ENCODE results near the gene ZNF823.
A peak's percentile ranks its signal among the peaks of the same experiment; 100 is the strongest.
"Not testable (repeated sequence)": the region's sequence is repeated elsewhere in the genome, so short reads cannot be mapped to it uniquely, and the experiment has no call there.

ZNF823 gene

DNA sequence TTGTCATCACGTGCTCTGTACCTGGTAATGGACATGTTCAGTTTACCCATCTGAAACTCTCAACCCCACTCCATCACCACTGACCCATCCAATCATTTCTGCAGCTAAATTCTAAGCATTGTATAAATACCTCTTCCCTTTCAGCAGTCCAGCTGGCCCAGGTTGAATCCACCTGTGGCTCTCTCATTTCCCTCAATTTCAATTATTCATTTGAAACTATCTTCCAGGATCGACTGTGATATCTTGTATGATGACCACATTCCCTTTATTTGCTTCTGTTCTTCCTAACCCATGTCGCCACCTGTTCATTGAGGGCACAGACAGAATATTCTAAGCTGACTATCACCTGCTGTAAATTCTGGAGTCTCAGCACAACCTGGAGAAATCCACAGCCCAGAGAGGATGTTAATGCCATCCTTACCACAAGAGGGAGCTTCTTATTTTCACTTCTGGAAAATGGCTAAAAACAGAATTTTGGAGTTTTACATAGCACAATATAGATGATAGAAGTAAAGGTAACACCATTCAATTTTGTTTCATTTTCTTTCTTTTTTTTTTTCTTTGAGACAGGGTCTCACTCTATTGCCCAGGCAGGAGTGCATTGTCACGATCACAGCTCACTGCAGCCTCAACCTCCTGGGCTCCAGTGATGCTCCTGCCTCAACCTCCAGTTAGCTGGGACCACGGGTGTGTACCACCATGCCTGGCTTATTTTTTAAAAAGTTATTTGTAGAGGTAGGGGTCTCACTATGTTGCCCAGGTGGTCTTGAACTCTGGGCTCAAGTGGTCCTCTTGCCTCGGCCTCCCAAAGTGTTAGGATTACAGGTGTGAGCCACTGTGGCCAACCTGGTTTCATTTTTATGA is 38.6 kb downstream of the ZNF823 start:
- Mint-ChIP-seq H3K4me3 (no peak overlapping the region), H3K27ac (no peak overlapping the region), H3K4me1 (peaks cover 7% of the 10 kb centered on the region), H3K36me3 (no peaks in the 10 kb centered on the region), H3K9me3 (no peaks in the 10 kb centered on the region)
- no peak for DNase-seq (ENCODE audit: low spot score in 2 of 2)
- no peak for ATAC-seq

DNA sequence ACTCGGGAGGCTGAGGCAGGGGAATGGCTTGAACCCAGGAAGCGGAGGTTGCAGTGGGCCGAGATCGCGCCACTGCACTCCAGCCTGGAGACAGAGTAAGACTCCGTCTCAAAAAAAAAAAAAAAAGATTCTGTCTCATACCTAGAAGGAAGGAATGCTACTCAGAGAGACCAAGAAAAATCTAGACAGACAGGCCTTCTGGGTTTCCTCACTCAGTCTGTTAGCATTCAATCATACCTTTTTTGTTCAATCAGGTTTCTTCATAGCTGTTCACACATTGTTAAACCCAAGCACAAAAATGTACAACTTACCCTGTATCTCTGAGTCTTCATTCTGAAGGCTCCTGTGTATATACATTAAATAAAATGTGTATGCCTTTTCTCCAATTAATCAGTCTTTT is 40.5 kb downstream of the ZNF823 start:
- no peaks in the 10 kb centered on the region for H3K36me3 Mint-ChIP-seq
- no peaks in the 10 kb centered on the region for H3K9me3 Mint-ChIP-seq
- no peak for DNase-seq (ENCODE audit: low spot score in 2 of 2)
- H3K27ac Mint-ChIP-seq = no peak overlapping the region
- H3K4me3 Mint-ChIP-seq = no peak overlapping the region
- H3K4me1 Mint-ChIP-seq = peaks cover 14% of the 10 kb centered on the region
- ATAC-seq = no peak

GRCh38 chr19:11697284-11697855 is 41.4 kb downstream of the ZNF823 start:
- Mint-ChIP-seq H3K9me3 (no peaks in the 10 kb centered on the region), H3K27ac (no peak overlapping the region), H3K4me1 (peaks cover 14% of the 10 kb centered on the region), H3K36me3 (no peaks in the 10 kb centered on the region), H3K4me3 (no peak overlapping the region)
- no peak for ATAC-seq
- no peak for DNase-seq (ENCODE audit: low spot score in 2 of 2)

DNA sequence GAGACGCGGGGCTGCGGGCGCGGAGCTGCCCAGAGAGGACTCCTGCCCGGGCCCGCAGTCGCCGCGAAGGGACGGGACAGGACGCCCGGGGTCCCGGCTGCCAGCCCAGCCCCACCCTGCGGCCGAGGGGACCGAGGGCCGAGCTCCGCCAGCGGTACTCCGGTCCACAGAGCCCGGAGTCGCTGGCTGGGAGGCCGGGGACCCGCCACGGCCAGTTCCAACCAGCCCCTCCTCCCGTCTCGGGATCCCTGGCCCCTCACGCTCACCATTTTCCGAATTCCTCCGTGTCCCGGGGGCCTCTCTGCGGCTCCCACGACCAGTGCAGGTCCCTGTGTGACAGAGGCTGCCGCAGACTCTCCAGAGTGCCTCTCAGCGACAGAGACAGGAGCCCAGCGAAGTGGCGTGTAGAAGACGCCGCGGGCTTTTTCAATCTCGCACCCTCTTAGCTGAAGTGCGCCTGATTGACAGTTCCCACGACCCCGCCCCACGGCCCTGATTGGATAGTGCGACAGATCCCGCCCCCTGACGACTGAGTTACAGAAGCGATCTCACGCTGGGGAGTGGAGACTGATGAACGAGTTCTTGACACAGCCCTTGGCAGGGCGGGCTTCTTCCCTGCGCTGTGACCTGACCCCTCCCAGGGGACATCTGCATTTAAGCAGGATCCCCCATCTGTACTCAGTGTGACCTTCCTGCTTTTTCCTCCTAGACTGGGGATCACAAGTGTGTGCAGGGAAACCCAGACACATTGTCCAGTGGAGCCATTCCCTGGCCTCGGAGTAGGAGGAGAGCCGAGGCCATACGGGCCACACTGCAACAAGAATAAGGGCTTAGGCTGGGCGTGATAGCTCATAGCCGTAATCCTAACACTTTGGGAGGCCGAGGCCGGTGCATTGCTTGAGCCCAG is 44.0 kb downstream of the ZNF823 start:
- H3K4me1 Mint-ChIP-seq = peaks cover 10% of the 10 kb centered on the region
- H3K27ac Mint-ChIP-seq = no peak overlapping the region
- H3K4me3 Mint-ChIP-seq = peak overlapping the region; percentile 85
- ATAC-seq = peak; percentile 94
- H3K9me3 Mint-ChIP-seq = peaks cover 4% of the 10 kb centered on the region
- no peaks in the 10 kb centered on the region for H3K36me3 Mint-ChIP-seq
- DNase-seq (ENCODE audit: low spot score in 2 of 2) = peak; percentile 39 to 87

DNA sequence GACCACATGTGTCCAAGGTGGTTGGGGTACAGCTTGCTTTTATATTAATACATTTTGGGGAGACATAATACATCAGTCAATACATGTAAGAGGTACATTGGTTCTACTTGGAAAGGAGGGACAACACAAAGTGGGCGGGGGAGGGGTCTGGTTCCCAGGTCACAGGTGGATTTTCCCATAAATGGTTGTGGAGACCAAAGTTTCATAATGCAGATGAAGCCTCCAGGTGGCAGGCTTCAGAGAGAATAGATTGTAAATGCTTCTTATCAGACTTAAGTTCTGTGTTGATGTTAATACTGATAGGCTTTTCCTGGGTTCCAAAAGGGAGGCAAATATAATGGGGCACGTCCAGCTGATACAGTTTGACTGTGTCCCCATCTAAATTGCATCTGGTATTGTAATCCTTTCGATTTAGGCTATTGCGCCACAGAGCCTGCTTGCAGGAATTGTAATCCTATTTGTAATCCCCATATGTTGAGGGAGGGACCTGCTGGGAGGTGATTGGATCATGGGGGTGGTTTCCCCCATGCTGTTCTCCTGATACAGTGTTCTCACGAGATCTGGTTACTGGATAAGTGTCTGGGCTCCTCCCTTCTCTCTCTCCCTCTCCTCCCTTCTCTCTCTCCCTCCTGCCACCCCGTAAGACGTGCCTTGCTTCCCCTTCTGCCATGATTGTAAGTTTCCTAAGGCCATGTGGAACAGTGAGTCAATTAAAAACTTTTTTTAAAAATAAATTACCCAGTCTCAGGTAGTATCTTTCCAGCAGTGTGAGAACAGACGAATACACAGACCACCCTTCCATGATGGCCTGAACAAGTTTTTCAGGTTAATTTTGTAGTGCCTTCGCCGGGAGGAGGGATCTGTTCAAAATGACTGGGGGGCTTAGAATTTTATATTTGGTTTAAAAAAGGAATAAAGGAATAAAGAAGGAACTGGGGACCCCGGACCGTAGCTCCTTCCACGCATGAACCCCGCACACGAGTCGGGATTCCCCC is 44.9 kb downstream of the ZNF823 start:
- Mint-ChIP-seq H3K27ac (no peak overlapping the region), H3K4me3 (peak overlapping the region; percentile 85), H3K4me1 (peaks cover 8% of the 10 kb centered on the region), H3K36me3 (no peaks in the 10 kb centered on the region), H3K9me3 (peaks cover 6% of the 10 kb centered on the region)
- ATAC-seq = no peak
- DNase-seq (ENCODE audit: low spot score in 2 of 2) = no peak

DNA sequence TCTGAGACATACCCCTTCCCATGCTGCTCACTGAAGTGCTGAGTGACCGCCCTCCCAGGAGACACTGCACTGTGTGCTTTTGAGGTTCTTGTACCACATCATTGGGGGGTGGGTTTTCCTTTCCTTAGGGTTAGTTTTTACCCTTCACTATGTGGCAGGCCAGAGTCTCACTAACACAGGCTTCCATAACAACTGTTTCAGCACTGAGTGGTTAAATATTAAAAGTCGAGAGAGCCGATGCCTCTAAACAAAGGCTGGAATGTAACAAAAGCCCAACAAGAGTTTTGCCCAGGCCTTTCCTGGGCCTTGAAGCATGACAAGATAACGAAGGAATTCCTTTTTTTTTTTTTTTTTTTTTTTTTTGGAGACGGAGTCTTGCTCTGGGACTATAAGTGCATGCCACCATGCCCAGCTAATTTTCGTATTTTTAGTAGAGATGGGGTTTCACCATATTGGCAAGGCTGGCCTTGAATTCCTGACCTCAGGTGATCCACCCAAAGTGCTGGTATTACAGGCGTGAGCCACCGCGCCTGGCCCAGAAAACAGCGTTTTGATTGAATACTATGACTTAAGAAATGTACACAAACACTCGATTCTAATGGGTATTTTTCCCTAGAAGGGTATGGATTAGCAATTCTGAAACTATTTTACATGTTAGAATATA is 46.5 kb downstream of the ZNF823 start:
- Mint-ChIP-seq H3K9me3 (peaks cover 6% of the 10 kb centered on the region), H3K36me3 (no peaks in the 10 kb centered on the region), H3K4me3 (no peak overlapping the region), H3K4me1 (peaks cover 8% of the 10 kb centered on the region), H3K27ac (no peak overlapping the region)
- DNase-seq (ENCODE audit: low spot score in 2 of 2) (no peak), ATAC-seq (no peak)

DNA sequence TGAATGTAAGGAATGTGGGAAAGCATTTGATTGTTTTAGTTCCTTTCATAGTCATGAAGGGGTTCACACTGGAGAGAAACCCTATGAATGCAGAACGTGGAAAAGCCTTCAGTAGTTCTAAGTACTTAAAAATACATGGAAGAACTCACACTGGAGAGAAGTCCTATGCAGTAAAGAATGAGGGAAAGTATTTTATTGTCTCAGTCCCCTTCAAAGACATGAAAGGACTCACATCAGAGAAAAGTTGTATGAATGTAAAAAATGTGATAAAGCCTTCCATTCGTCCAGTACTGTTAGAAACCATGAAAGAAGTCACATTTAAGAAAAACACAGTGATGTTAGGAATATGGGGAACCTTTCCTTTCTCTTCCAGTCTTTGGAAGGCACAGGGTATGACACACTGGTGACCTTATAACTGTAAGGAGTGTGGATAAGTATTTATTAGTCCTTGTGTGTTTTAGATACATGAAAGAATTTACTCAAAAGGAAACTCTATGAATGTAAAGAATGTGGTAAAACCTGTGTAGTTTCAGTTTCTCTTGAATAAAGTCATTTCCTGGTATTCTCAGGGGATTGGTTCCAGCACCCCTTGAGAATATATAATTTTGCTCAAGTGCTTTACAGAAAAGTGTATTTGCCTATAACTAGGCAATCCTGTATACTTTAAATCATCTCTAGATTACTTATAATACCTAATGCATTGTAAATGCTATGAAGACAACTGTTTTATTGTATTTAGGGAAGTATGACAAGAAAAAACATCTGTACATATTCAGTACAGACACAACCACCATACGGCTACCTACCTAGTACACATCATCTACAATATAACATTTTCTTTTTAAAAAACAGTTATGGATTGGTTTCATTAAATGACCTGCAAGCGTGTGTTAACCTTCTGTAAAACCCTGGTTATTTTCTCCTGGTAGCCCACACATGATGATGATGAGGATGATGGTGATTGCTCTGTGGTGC is 52.8 kb downstream of the ZNF823 start:
- Mint-ChIP-seq H3K27ac (no peak overlapping the region), H3K4me3 (no peak overlapping the region), H3K4me1 (no peaks in the 10 kb centered on the region), H3K36me3 (no peaks in the 10 kb centered on the region), H3K9me3 (peaks cover 18% of the 10 kb centered on the region)
- peak; percentile 54 for ATAC-seq
- DNase-seq (ENCODE audit: low spot score in 2 of 2) = no peak

DNA sequence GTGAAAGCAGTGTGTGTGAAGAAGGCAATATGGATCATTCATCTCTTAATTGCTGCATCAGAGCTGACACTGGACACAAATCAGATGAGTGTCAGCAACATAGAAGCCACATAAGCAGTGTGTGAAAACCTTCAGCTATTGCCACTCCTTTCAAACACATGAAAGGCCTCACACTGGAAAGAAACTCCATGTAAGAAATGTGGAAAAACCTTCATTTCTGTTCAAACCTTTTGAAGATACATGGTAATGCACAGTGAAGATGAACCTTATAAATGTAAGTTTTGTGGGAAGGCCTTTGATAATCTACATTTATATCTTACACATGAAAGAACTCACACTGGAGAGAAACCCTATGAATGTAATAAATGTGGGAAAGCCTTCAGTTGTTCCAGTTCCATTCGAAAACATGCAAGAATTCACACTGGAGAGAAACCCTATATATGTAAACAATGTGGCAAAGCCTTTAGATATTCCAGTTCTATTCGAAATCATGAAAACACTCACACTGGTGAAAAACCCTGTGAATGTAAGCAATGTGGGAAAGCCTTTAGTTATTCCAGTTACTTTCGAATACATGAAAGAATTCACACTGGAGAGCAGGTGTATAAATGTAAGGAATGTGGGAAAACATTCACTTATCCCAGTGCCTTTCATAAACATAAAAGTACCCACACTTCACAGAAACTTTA is 53.6 kb downstream of the ZNF823 start:
- peaks cover 21% of the 10 kb centered on the region for H3K9me3 Mint-ChIP-seq
- H3K4me1 Mint-ChIP-seq = no peaks in the 10 kb centered on the region
- H3K36me3 Mint-ChIP-seq = no peaks in the 10 kb centered on the region
- DNase-seq (ENCODE audit: low spot score in 2 of 2) (no peak), ATAC-seq (no peak)
- H3K27ac Mint-ChIP-seq = no peak overlapping the region
- H3K4me3 Mint-ChIP-seq = no peak overlapping the region

- Mint-ChIP-seq H3K4me3 (no peak overlapping the region), H3K36me3 (no peaks in the 10 kb centered on the region), H3K27ac (no peak overlapping the region), H3K9me3 (peaks cover 17% of the 10 kb centered on the region), H3K4me1 (no peaks in the 10 kb centered on the region)
- ATAC-seq (no peak), DNase-seq (ENCODE audit: low spot score in 2 of 2) (no peak)
Observed at GRCh38 chr19:11680689-11681302, 58.0 kb downstream of the ZNF823 start.

DNA sequence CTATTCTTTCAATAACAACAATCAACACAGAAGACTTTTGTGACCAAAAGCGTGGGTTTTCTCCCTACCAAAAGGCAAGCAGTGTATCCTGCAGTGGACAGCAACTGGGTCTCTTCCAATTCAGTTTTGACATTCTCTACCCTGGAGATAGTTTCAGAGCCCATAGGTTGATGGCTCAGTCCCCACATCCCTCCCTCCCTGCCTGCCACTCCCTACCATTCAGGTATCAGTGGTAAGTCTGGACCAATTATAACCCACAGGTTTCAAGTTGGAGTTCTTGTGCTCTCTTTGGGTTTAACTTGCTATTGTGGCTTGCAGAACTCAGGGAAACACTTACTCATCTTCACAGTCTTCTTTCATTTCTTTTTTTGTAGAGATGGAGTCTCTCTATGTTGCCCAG is 60.2 kb downstream of the ZNF823 start:
- Mint-ChIP-seq H3K4me1 (no peaks in the 10 kb centered on the region), H3K36me3 (no peaks in the 10 kb centered on the region), H3K9me3 (peaks cover 10% of the 10 kb centered on the region), H3K4me3 (no peak overlapping the region), H3K27ac (no peak overlapping the region)
- ATAC-seq = no peak
- no peak for DNase-seq (ENCODE audit: low spot score in 2 of 2)

DNA sequence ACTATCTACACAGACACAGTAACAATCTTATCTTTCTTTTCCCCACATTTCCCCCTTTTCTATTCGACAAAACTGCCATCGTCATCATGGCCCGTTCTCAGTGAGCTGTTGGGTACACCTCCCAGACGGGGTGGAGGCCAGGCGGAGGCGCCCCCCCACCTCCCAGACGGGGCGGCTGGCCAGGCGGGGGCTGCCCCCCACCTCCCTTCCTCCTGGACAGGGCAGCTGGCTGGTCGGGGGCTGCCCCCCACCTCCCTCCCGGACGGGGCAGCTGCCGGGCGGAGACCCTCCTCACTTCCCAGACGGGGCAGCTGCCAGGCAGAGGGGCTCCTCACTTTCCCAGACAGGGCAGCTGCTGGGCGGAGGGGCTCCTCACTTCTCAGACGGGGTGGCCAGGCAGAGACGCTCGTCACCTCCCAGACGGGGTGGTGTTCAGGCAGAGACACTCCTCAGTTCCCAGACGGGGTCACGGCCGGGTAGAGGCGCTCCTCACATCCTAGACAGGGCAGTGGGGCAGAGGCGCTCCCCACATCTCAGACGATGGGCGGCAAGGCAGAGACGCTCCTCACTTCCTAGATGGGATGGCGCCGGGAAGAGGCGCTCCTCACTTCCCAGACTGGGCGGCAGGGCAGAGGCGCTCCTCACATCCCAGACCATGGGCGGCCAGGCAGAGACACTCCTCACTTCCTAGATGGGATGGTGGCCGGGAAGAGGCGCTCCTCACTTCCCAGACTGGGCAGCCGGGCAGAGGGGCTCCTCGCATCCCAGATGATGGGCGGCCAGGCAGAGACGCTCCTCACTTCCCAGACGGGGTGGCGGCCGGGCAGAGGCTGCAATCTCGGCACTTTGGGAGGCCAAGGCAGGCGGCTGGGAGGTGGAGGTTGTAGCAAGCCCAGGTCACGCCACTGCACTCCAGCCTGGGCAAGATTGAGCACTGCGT is 61.8 kb downstream of the ZNF823 start:
- not testable (repeated sequence) for H3K27ac Mint-ChIP-seq; ATAC-seq; DNase-seq (ENCODE audit: low spot score in 2 of 2); H3K9me3 Mint-ChIP-seq; H3K4me3 Mint-ChIP-seq; H3K4me1 Mint-ChIP-seq; H3K36me3 Mint-ChIP-seq

DNA sequence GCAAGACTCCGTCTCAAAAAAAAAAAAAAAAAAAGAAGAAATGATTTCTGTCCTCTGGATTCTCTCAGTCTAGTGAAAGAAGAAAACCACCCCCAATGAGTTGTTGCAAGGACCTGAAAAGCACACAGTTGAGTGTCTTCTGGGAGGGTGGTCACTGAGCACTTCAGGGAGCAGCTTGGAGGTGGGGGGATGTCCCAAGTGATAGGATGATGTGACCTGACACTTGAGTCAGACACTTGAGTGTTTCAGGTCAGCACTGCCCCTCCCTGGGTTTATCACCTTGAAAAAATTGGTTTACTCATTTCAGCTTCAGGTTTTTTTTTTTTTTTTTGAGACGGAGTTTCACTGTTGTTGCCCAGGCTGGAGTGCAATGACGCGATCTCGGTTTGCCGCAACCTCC is 63.2 kb downstream of the ZNF823 start:
- no peaks in the 10 kb centered on the region for H3K36me3 Mint-ChIP-seq
- H3K4me3 Mint-ChIP-seq = no peak overlapping the region
- no peaks in the 10 kb centered on the region for H3K4me1 Mint-ChIP-seq
- H3K9me3 Mint-ChIP-seq = peaks cover 4% of the 10 kb centered on the region
- H3K27ac Mint-ChIP-seq = no peak overlapping the region
- no peak for ATAC-seq
- DNase-seq (ENCODE audit: low spot score in 2 of 2) = no peak

Measured in stimulated activated effector memory CD8-positive, alpha-beta T cell treated with anti-CD3 and anti-CD28 coated beads, Interleukin-12 subunit alpha, Interleukin-12 subunit beta, amount 100 ng/mL, for 72 hours (primary cell).